Effector memory CD4-positive, alpha-beta T cell (primary cell): ENCODE results near the gene STAB1.

ENCODE experiments used
- DNase-seq, 3 donors: peaks; one replicate each; pipeline ENCODE4 v3.0.0-alpha.2; 2020
- H3K27ac ChIP-seq: 2 replicates; pipeline ENCODE4 v1.7.0; 2013; ENCODE audit warnings: mild to moderate bottlenecking, low read length, moderate library complexity; ENCODE audit not compliant: insufficient read depth, poor library complexity, severe bottlenecking
- H3K27me3 ChIP-seq: replicated peaks from 2 replicates; pipeline ENCODE4 v1.7.0; 2013; ENCODE audit warnings: mild to moderate bottlenecking, low read length; ENCODE audit not compliant: insufficient read depth, control insufficient read depth, poor library complexity, severe bottlenecking
- H3K36me3 ChIP-seq: 2 replicates; pipeline ENCODE4 v1.7.0; 2013; ENCODE audit warnings: mild to moderate bottlenecking, low read length, moderate library complexity; ENCODE audit not compliant: control insufficient read depth, insufficient read depth
- H3K4me1 ChIP-seq: 2 replicates; pipeline ENCODE4 v1.7.0; 2013; ENCODE audit warnings: low read length, mild to moderate bottlenecking; ENCODE audit not compliant: control insufficient read depth, insufficient read depth, poor library complexity, severe bottlenecking
- H3K4me3 ChIP-seq: 2 replicates; pipeline ENCODE4 v1.7.0; 2013; ENCODE audit warnings: low read length, low read depth, mild to moderate bottlenecking; ENCODE audit not compliant: insufficient read depth, poor library complexity, severe bottlenecking
- H3K9me3 ChIP-seq: 2 replicates; pipeline ENCODE4 v1.7.0; 2013; ENCODE audit warnings: mild to moderate bottlenecking, low read length, moderate library complexity; ENCODE audit not compliant: control insufficient read depth

STAB1 gene

DNA sequence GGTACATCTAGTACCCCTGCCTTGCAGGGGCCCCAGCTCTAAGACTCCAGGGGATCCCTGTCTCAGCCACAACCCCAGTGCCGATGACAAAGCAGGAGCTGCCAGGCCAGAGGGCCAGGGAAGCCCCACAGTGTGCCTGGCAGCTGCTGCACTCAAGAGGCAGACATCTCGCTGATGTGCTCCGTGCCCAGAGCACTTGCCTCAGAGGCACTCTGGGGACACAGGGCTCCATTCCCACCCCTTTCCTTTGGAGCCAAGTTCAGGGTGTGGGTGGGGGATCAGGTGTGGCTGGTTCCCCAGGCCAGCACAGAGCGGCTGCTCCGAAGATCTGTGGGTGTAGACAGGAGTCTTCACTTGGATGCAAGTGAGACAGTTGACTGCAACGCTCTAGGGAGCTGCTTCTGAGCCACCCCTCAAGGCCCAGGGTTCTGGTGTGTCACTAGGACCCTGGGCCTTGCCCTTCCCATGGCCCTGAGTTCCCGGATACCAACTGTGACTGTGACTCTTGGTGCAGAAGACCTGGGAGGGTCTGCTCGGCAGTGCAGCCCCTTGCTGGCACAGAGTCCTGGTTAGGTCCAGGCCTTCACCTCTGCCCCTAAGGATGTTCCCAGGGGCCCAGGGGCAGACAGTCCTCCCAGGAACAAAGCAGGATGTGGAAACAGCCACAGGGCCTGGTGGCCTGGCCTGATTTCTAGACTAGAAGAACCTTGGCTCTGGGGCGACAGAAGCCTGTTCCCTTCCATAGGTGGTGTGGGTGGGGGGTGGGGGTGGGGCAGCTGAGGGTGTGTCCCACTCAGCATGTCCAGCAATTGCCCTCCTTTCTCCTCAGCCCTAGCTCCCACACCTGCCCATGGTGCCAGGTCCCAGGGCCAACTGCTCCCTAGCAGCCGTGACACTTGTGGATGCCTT is 36.0 kb downstream of the STAB1 start:
- Histone ChIP-seq H3K36me3 (no peaks in the 10 kb centered on the region), H3K27me3 (no peaks in the 10 kb centered on the region), H3K9me3 (no peaks in the 10 kb centered on the region), H3K4me1 (peaks cover 13% of the 10 kb centered on the region), H3K27ac (no peak overlapping the region), H3K4me3 (no peak overlapping the region)
- no peak for DNase-seq

DNA sequence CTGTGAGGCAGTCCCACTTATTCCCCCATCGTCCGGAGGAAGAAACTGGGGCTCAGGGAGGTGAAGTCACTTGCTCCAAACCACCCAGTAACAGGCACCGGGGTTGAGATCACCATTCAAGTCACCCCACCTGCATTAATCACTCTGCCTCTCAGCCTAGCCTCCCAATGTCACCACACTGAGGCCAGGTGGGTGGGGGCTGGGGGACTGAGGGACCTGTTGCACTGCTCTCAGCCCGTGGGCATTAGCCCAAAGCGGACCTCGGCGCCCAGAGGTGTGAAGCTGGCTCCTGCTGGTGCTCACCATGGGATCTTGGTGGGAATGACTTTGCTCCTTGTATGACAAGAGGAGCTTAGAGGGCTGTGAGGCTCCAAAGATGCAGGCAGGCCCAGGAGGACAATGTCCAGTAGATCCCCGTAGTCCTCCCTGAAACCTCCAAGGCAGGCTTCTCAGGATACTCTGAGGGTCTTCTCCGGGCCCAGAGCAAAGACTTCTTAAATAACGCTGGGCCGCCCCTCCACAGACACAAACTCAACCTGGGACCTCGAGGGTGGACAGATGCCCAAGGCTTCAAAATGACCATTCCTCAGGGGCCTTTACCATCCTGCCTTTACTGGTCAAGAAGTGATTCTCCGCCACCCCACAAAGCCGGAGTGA is 36.9 kb downstream of the STAB1 start:
- H3K9me3 ChIP-seq: no peaks in the 10 kb centered on the region
- H3K4me1 ChIP-seq: peaks cover 13% of the 10 kb centered on the region
- no peak for DNase-seq
- H3K4me3 ChIP-seq: no peak overlapping the region
- no peaks in the 10 kb centered on the region for H3K27me3 ChIP-seq
- H3K27ac ChIP-seq: no peak overlapping the region
- H3K36me3 ChIP-seq: no peaks in the 10 kb centered on the region

DNA sequence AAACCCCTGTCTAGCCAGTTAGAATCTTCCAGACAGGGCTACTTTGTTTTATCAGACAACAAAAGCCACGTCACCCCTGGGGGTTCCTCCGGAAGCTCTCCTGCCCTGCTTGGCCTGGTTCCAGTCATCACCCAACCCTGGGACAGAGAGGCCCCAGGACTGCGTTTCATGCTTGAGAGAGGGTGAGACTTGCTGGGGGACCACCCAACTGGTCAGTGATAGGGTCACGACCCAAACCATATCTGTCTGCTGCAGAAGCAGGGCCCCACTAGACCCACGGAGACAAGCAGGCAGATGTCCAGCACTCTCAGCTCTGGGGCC is 37.3 kb downstream of the STAB1 start:
- Histone ChIP-seq H3K9me3 (no peaks in the 10 kb centered on the region), H3K27ac (no peak overlapping the region), H3K36me3 (no peaks in the 10 kb centered on the region), H3K27me3 (no peaks in the 10 kb centered on the region), H3K4me3 (peak overlapping the region; percentile 64), H3K4me1 (peaks cover 13% of the 10 kb centered on the region)
- peak in 1 of 3 donors; percentile 29 for DNase-seq

DNA sequence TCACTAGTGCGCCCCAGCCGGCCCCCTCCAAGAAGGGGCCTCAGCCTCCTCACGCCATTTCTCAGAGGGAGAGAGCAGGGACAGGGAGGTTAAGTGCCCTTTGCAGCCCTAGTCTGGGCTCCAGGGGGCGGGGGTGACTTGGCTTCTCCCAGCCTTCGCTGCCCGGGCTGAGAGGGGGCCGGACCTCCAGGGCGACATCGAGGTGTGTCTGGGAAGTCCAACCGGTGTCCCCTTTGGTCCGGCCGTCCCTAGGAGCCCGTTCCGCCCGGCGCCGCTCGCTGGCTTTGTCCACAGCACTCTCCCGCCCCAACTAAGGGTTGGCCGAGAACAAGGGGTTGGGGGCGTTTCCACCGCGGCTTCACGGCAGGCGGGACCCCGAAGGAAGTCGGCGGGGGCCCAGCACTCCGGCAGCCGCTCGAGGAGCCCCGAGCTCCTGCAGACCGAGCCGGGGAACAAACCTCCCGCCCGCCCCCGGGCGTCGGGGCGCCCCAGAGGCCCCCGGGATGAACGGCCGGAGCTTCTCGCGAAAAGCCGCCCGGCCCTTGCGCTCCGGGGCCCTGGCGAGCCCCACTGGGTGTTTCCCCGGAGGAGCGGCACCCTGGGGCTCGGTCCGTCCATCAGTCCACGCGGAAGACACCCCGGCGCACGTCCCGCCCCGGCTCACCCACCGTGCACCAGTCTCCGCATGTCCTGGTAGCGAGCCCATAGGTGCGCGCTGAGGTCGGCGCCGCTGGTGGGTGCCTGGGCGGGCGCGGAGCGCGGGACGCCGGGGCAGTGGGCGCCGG is 37.9 kb downstream of the STAB1 start:
- Histone ChIP-seq H3K27ac (no peak overlapping the region), H3K36me3 (no peaks in the 10 kb centered on the region), H3K9me3 (no peaks in the 10 kb centered on the region), H3K4me3 (peak overlapping the region; percentile 64), H3K27me3 (no peaks in the 10 kb centered on the region), H3K4me1 (peaks cover 19% of the 10 kb centered on the region)
- no peak for DNase-seq

DNA sequence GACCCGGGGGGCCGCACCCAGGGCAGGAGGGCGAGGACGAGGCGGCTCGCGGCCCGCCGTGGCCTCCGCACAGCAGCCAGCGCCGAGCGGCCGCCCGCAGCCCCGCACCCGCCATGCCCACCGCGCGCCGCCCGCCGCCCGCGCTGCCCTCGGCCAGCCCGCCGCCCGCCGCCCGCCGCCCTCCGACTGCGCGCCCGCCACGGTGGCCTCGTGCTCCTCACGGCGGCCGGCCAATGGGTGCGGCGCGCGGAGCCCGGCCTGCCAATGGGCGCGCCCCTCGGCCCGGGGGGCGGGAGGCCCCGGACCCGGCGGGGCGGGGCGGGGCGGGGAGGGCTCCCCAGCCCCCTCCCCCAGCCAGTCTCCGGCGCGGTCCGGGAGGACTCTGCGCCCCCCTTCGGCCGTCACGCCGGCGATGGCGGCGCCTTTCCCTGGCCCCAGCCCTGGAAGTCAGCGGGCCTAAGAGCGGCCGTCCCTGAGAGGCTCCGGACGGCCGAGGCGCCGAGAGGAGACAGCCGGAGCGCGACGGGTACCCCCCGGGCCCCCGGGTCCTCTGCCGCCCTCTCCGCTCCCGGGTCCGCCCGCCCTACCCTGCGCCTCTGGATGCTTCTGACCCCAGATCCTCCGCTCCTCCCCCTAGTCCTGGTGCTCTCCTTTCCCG is 38.6 kb downstream of the STAB1 start, which contains the start of gene NT5DC2:
NT5DC2 (minus strand) TSS at position 235 of the 658 bp plus-strand sequence; CDS start at position 115, 120 bp downstream.
- DNase-seq: peak; percentile 41 to 54 (median 41)
- no peaks in the 10 kb centered on the region for H3K9me3 ChIP-seq
- no peaks in the 10 kb centered on the region for H3K36me3 ChIP-seq
- H3K4me3 ChIP-seq: peak within 1 kb of the TSS; percentile 64
- peaks cover 26% of the 10 kb centered on the region for H3K4me1 ChIP-seq
- no peaks in the 10 kb centered on the region for H3K27me3 ChIP-seq
- no peak within 1 kb of the TSS for H3K27ac ChIP-seq

DNA sequence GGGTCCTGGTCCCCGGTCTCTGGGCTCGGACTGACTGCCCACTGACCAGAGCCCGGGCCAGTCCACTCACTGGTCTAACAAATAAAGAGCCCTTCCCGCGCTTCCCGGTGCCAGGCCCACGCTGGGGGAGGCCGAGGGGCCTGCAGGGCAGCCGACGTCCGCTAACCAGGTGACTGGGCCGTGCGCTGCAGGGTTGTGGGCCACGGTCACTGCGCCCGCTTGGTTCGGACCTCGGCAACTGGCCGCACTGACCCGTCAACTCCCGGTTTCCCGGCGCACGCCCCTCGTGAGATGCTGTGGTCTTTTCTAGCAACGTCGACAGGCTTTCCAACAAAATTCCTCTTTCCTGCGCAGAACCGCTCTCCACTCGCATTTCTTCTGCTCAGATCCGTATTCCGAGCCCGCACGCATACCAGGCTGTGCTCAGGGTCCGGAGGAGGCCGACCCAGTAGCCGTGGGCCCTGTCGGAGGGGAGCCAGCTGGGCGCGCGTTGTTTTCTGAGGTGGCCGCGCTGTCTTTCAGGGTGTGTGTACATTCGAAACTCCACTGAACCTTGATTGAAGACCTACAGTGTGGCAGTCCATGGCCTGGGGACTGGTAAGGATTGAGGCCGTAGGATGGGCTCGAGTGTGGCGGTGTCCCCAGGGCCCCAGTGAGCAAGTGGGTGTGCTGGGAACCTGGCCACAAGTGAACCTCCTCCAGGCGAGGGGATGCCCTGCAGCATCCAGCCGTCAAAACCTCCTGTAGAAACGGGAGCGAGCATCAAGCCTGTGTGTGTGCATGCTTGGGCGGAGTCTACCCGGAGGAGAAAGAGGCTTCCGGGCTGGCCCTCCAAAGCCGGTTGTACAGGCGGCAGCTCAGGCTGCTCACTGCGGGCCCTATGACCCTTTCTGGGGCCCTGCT is 39.4 kb downstream of the STAB1 start:
- no peak for DNase-seq
- H3K27ac ChIP-seq: no peak overlapping the region
- H3K4me3 ChIP-seq: peak overlapping the region; percentile 45
- H3K27me3 ChIP-seq: no peaks in the 10 kb centered on the region
- H3K36me3 ChIP-seq: no peaks in the 10 kb centered on the region
- H3K4me1 ChIP-seq: peaks cover 32% of the 10 kb centered on the region
- H3K9me3 ChIP-seq: no peaks in the 10 kb centered on the region

DNA sequence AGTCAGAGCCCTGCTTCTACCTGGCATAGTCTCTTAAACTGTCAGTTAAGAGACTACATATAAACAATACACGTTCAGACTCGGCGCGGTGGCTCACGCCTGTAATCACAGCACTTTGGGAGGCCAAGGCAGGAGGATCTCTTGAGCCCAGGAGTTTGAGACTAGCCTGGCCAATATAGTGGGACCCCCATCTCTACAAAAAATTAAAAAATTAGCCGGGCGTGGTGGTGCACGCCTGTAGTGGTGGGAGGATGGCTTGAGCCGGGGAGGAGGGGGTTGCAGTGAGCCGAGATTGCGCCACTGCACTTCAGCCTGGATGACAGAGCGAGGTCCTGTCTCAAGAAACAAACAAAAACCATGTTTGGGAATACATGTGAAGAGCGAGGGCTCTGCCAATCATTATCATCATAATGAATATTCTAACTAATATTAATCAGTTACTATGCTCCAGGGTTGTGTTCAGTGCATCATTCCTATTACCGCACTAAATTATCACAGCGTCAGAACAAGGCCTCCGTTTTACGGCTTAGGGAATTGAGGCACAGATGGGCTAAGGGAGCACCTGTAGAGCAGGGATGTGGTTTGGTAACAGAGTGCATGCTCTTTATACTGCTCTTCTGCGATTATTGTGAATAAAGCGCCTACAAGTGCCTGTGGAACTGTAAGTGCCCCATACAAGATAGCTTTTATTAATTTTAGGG is 40.4 kb downstream of the STAB1 start:
- no peak for DNase-seq
- Histone ChIP-seq H3K36me3 (peaks cover 4% of the 10 kb centered on the region), H3K4me3 (peak overlapping the region; percentile 7), H3K27ac (no peak overlapping the region), H3K9me3 (no peaks in the 10 kb centered on the region), H3K27me3 (no peaks in the 10 kb centered on the region), H3K4me1 (peaks cover 32% of the 10 kb centered on the region)

DNA sequence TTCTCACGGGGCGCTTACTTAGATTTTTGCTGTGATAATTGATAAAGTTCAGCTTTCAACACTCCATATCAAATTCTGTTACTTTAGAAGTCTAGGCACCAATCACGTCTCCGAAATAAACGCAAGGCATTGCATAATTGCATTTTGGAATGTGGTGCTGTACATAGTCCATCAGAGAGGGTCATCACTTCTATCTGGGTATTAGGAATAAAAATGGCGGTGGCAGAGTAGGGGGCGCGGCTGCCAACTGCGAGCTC is 40.9 kb downstream of the STAB1 start:
- peaks cover 32% of the 10 kb centered on the region for H3K4me1 ChIP-seq
- H3K27me3 ChIP-seq: no peaks in the 10 kb centered on the region
- no peaks in the 10 kb centered on the region for H3K9me3 ChIP-seq
- H3K36me3 ChIP-seq: peaks cover 6% of the 10 kb centered on the region
- DNase-seq: no peak
- no peak overlapping the region for H3K27ac ChIP-seq
- peak overlapping the region; percentile 7 for H3K4me3 ChIP-seq
